Glutamatergic neuron (in vitro differentiated cells): Measurements from ENCODE around the gene NRXN3. TPM values are rescaled to one million over a fixed set of nuclear protein-coding genes. Genes with fewer than 3 reads are reported as not detected.

Experiments used
- DNase-seq: peaks from one replicate; pipeline ENCODE4 v3.0.0; 2022
- H3K27ac Mint-ChIP-seq: one replicate; pipeline ENCODE4 v1.8.0; 2020; ENCODE audit warnings: mild to moderate bottlenecking, mixed read lengths, inconsistent platforms; ENCODE audit not compliant: unreplicated experiment
- H3K27me3 Mint-ChIP-seq: one replicate; pipeline ENCODE4 v1.8.0; 2020; ENCODE audit warnings: mild to moderate bottlenecking, moderate library complexity, mixed read lengths, inconsistent platforms; ENCODE audit not compliant: unreplicated experiment
- H3K36me3 Mint-ChIP-seq: one replicate; pipeline ENCODE4 v1.8.0; 2020; ENCODE audit warnings: mild to moderate bottlenecking, mixed read lengths, inconsistent platforms; ENCODE audit not compliant: unreplicated experiment
- H3K4me1 Mint-ChIP-seq: one replicate; pipeline ENCODE4 v1.8.0; 2020; ENCODE audit warnings: mild to moderate bottlenecking, low read depth, mixed read lengths, inconsistent platforms; ENCODE audit not compliant: unreplicated experiment
- H3K4me3 Mint-ChIP-seq: one replicate; pipeline ENCODE4 v1.8.0; 2020; ENCODE audit warnings: mild to moderate bottlenecking, mixed read lengths, inconsistent platforms; ENCODE audit not compliant: unreplicated experiment
- H3K9me3 Mint-ChIP-seq: one replicate; pipeline ENCODE4 v1.8.0; 2020; ENCODE audit warnings: mild to moderate bottlenecking, moderate library complexity, mixed read lengths, inconsistent platforms; ENCODE audit not compliant: unreplicated experiment
- long read RNA-seq: library from polyadenylated mRNA; unstranded; transcript quantifications from one replicate; pipeline ENCODE4 v2.0.0, GENCODE V29; 2020; ENCODE audit not compliant: unreplicated experiment
- total RNA-seq: library from RNA; stranded (reverse); fragmentation: NEBNext Ultra II Directional; extraction: Animal tissue kit (Norgen Biotek cat#: 25700); gene quantifications from one replicate; pipeline ENCODE4 v1.2.1, GENCODE V29; 2021; ENCODE audit not compliant: unreplicated experiment
- TF ChIP-seq, protein P1 (sequence below): fragments of 200-600 bp; sonication (generic); IDR thresholded peaks from one replicate; pipeline ENCODE4 v1.5.0; 2021; ENCODE audit not compliant: partially characterized antibody, unreplicated experiment

NRXN3 gene
- total RNA-seq, result 1.2 TPM
- long read RNA-seq, partial matches to known transcripts, result 0 of 1 reads
- long read RNA-seq, other reads (novel, unspliced or antisense), result 1 of 1 reads

- no peak within 1 kb of the TSS for H3K27ac Mint-ChIP-seq
- no peaks in the 10 kb centered on the region for H3K4me1 Mint-ChIP-seq
- TF ChIP-seq, protein P1, sequence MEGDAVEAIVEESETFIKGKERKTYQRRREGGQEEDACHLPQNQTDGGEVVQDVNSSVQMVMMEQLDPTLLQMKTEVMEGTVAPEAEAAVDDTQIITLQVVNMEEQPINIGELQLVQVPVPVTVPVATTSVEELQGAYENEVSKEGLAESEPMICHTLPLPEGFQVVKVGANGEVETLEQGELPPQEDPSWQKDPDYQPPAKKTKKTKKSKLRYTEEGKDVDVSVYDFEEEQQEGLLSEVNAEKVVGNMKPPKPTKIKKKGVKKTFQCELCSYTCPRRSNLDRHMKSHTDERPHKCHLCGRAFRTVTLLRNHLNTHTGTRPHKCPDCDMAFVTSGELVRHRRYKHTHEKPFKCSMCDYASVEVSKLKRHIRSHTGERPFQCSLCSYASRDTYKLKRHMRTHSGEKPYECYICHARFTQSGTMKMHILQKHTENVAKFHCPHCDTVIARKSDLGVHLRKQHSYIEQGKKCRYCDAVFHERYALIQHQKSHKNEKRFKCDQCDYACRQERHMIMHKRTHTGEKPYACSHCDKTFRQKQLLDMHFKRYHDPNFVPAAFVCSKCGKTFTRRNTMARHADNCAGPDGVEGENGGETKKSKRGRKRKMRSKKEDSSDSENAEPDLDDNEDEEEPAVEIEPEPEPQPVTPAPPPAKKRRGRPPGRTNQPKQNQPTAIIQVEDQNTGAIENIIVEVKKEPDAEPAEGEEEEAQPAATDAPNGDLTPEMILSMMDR, result no peak
- H3K27me3 Mint-ChIP-seq, result peaks cover 7% of the 10 kb centered on the region
- peak within 1 kb of the TSS; percentile 55 for H3K4me3 Mint-ChIP-seq
- peaks cover 1% of the 10 kb centered on the region for H3K9me3 Mint-ChIP-seq
- peak; percentile 64 for DNase-seq
- no peaks in the 10 kb centered on the region for H3K36me3 Mint-ChIP-seq
These were observed at the start of gene NRXN3 for GRCh38 chr14:78170203-78170602. Gene NRXN3, plus strand, starts transcription at chr14:78170373. Its CDS starts 72,721 bp downstream, at chr14:78243094.

DNA sequence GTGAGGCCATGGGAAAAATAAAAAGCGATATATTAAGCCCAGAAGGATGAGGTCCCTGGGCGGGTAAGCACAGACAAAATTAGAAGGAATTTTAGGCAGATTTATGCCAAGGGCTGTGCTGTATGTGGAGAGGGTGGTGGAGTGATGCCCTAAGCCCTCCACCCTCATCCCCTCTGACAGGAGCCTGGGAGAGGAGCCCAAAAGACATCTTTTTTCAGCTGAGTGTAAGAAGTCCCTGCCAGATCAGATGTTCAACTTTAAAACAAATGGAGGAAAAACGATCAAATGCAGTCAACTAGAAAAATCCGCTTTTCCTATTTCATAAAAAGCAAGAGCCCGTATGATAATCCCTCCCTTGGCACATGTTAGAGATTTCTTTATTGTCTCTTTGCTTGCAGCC, 47.7 kb upstream of the NRXN3 start:
- Mint-ChIP-seq H3K36me3 (no peaks in the 10 kb centered on the region), H3K4me1 (no peaks in the 10 kb centered on the region), H3K27ac (no peak overlapping the region), H3K4me3 (no peak overlapping the region), H3K9me3 (no peaks in the 10 kb centered on the region), H3K27me3 (peaks cover 1% of the 10 kb centered on the region)
- DNase-seq, result no peak
- TF ChIP-seq, protein P1, result no peak

- H3K4me1 Mint-ChIP-seq, result no peaks in the 10 kb centered on the region
- no peaks in the 10 kb centered on the region for H3K36me3 Mint-ChIP-seq
- no peak for DNase-seq
- H3K27ac Mint-ChIP-seq, result no peak overlapping the region
- TF ChIP-seq, protein P1, result no peak
- no peaks in the 10 kb centered on the region for H3K9me3 Mint-ChIP-seq
- H3K27me3 Mint-ChIP-seq, result peaks cover 1% of the 10 kb centered on the region
- no peak overlapping the region for H3K4me3 Mint-ChIP-seq
These were observed 46.4 kb upstream of the NRXN3 start for GRCh38 chr14:78123650-78124253.

DNA sequence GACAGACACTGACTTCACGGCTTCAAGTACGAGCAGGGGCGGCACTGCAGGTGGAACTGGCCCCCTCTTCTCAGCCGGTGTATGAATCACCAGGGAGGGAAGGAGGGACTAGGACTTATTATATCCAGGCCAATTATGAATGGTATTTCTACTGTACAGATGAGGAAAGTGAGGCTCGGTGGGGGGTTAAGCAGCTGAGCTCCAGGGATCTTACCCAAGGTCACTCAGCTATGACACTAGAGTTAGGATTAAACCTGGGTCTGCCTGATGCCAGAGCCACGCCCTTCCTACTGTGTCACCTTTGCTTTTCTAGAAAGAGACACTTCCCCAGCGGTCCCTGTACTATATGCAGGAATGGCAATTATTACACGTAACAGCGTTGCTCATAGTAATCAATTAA, 42.2 kb upstream of the NRXN3 start:
- Mint-ChIP-seq H3K4me3 (no peak overlapping the region), H3K9me3 (no peaks in the 10 kb centered on the region), H3K27ac (no peak overlapping the region), H3K4me1 (no peaks in the 10 kb centered on the region), H3K27me3 (peaks cover 1% of the 10 kb centered on the region), H3K36me3 (no peaks in the 10 kb centered on the region)
- TF ChIP-seq, protein P1, result no peak
- no peak for DNase-seq

DNA sequence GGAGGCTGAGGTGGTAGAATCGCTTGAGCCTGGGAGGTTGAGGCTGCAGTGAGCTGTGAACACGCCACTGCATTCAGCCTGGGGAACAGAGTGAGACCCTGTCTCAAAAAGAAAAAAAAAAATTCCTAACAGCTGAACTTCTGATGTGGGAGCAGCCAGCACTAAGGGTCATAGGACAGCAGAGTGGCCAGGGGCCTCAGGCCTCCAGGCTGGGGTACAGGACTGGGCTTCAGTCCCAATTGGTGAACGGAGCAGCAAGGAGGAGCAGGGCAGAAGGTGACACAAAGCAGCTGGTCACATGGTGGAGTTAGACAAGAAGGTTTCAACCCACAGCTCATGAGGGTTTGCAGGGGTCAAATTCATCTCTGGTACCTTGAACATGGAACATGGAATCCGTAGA, 40.8 kb upstream of the NRXN3 start:
- no peaks in the 10 kb centered on the region for H3K4me1 Mint-ChIP-seq
- no peak overlapping the region for H3K4me3 Mint-ChIP-seq
- peaks cover 1% of the 10 kb centered on the region for H3K27me3 Mint-ChIP-seq
- TF ChIP-seq, protein P1, result no peak
- H3K36me3 Mint-ChIP-seq, result no peaks in the 10 kb centered on the region
- no peaks in the 10 kb centered on the region for H3K9me3 Mint-ChIP-seq
- no peak for DNase-seq
- no peak overlapping the region for H3K27ac Mint-ChIP-seq
